GM19043 (cell line): ENCODE results near the gene PCGF3.
"Not testable (repeated sequence)": the region's sequence is repeated elsewhere in the genome, so short reads cannot be mapped to it uniquely, and the experiment has no call there.

Experiments
- ATAC-seq: cut with Tn5 transposase; IDR thresholded peaks from one replicate; pipeline ENCODE4 v1.9.1; 2021; ENCODE audit warnings: low read depth; ENCODE audit not compliant: unreplicated experiment

PCGF3 gene

GRCh38 chr4:790466-790820 is 84.8 kb downstream of the PCGF3 start:
- ATAC-seq = no peak

GRCh38 chr4:791252-791897 is 85.7 kb downstream of the PCGF3 start:
- ATAC-seq = no peak

GRCh38 chr4:791898-792625 is 86.4 kb downstream of the PCGF3 start:
- ATAC-seq = no peak

- ATAC-seq = no peak
Measured at GRCh38 chr4:792626-793092, 87.0 kb downstream of the PCGF3 start.

- ATAC-seq = no peak
Measured at GRCh38 chr4:793093-793861, 87.6 kb downstream of the PCGF3 start.

- ATAC-seq = no peak
Measured at GRCh38 chr4:793941-794621, 88.4 kb downstream of the PCGF3 start.

GRCh38 chr4:794900-795725 is 89.5 kb downstream of the PCGF3 start:
- no peak for ATAC-seq

- no peak for ATAC-seq
Measured at GRCh38 chr4:795726-796119, 90.1 kb downstream of the PCGF3 start.

- no peak for ATAC-seq
Measured at GRCh38 chr4:796206-796605, 90.6 kb downstream of the PCGF3 start.

GRCh38 chr4:797066-797465 is 91.4 kb downstream of the PCGF3 start:
- ATAC-seq = no peak

- no peak for ATAC-seq
Measured at GRCh38 chr4:801436-802124, 95.9 kb downstream of the PCGF3 start.

- no peak for ATAC-seq
Measured at GRCh38 chr4:803884-804283, 98.3 kb downstream of the PCGF3 start.

- no peak for ATAC-seq
Measured at GRCh38 chr4:804804-805203, 99.2 kb downstream of the PCGF3 start.

- not testable (repeated sequence) for ATAC-seq
Measured at GRCh38 chr4:806979-807378, 101.3 kb downstream of the PCGF3 start.

- no peak for ATAC-seq
Measured at GRCh38 chr4:807792-808191, 102.2 kb downstream of the PCGF3 start.

GRCh38 chr4:808860-809570 is 103.4 kb downstream of the PCGF3 start:
- no peak for ATAC-seq

- ATAC-seq = no peak
Measured at GRCh38 chr4:813900-814299, 108.3 kb downstream of the PCGF3 start.

- ATAC-seq = no peak
Measured at GRCh38 chr4:814312-814850, 108.7 kb downstream of the PCGF3 start.
